Astrocyte (in vitro differentiated cells and primary cell): Measurements from ENCODE around the gene OXTR. TPM values are rescaled to one million over a fixed set of nuclear protein-coding genes. Genes with fewer than 3 reads are reported as not detected.

ENCODE experiments used
- DNase-seq: peaks from one replicate; pipeline ENCODE4 v3.0.0-alpha.2; 2010; ENCODE audit warnings: low read depth
- FAIRE-seq: peaks from 2 replicates; lab custom pipeline; 2011; peaks lifted over from hg19 to GRCh38; lab: Jason Lieb, UNC
- H2AFZ ChIP-seq: 2 replicates; pipeline ENCODE4 v1.6.0; 2012; ENCODE audit warnings: low read depth, low read length, inconsistent platforms
- H3K27ac ChIP-seq: 2 replicates; pipeline ENCODE4 v1.5.1; 2011; ENCODE audit warnings: low read depth, low read length, inconsistent platforms
- H3K27me3 ChIP-seq: 2 replicates; pipeline ENCODE4 v1.6.0; 2011; ENCODE audit warnings: low read length, inconsistent platforms; ENCODE audit not compliant: insufficient read depth
- H3K36me3 ChIP-seq: 2 replicates; pipeline ENCODE4 v1.5.1; 2011; ENCODE audit warnings: low read length, inconsistent platforms; ENCODE audit not compliant: insufficient read depth
- H3K4me1 ChIP-seq: 2 replicates; pipeline ENCODE4 v1.5.1; 2011; ENCODE audit warnings: low read length, inconsistent platforms; ENCODE audit not compliant: insufficient read depth
- H3K4me2 ChIP-seq: 2 replicates; pipeline ENCODE4 v1.6.0; 2012; ENCODE audit warnings: low read length, inconsistent platforms
- H3K4me3 ChIP-seq: 2 replicates; pipeline ENCODE4 v1.5.1; 2011; ENCODE audit warnings: low read depth, mild to moderate bottlenecking, low read length, inconsistent platforms; ENCODE audit not compliant: insufficient read depth
- H3K79me2 ChIP-seq: 2 replicates; pipeline ENCODE4 v1.6.0; 2012; ENCODE audit warnings: mild to moderate bottlenecking, low read length, inconsistent platforms; ENCODE audit not compliant: insufficient read depth
- H3K9ac ChIP-seq: 2 replicates; pipeline ENCODE4 v1.6.0; 2012; ENCODE audit warnings: mild to moderate bottlenecking, low read length, inconsistent platforms
- H3K9me3 ChIP-seq: 2 replicates; pipeline ENCODE4 v1.5.1; 2012; ENCODE audit warnings: low read depth, mild to moderate bottlenecking, low read length, inconsistent platforms; ENCODE audit not compliant: insufficient read depth
- H4K20me1 ChIP-seq: 2 replicates; pipeline ENCODE4 v1.6.0; 2012; ENCODE audit warnings: low read length, inconsistent platforms; ENCODE audit not compliant: insufficient read depth
- H3K27ac Mint-ChIP-seq: one replicate; pipeline ENCODE4 v1.8.0; 2021; ENCODE audit warnings: mild to moderate bottlenecking, mixed read lengths; ENCODE audit not compliant: unreplicated experiment
- H3K27me3 Mint-ChIP-seq: one replicate; pipeline ENCODE4 v1.8.0; 2021; ENCODE audit warnings: low read depth, mixed read lengths; ENCODE audit not compliant: unreplicated experiment
- H3K36me3 Mint-ChIP-seq: one replicate; pipeline ENCODE4 v1.8.0; 2021; ENCODE audit warnings: low read depth, mixed read lengths; ENCODE audit not compliant: unreplicated experiment
- H3K4me1 Mint-ChIP-seq: one replicate; pipeline ENCODE4 v1.8.0; 2021; ENCODE audit warnings: low read depth, mixed read lengths; ENCODE audit not compliant: unreplicated experiment
- H3K4me3 Mint-ChIP-seq: one replicate; pipeline ENCODE4 v1.8.0; 2021; ENCODE audit warnings: mild to moderate bottlenecking, moderate library complexity, mixed read lengths; ENCODE audit not compliant: unreplicated experiment
- H3K9me3 Mint-ChIP-seq: one replicate; pipeline ENCODE4 v1.8.0; 2021; ENCODE audit warnings: mild to moderate bottlenecking, mixed read lengths; ENCODE audit not compliant: unreplicated experiment
- EZH2 ChIP-seq: IDR thresholded peaks from 2 replicates; pipeline ENCODE4 v1.6.1; 2012; ENCODE audit warnings: mild to moderate bottlenecking, low read length, inconsistent platforms; ENCODE audit not compliant: insufficient read depth
- total RNA-seq: library from RNA; stranded (reverse); gene quantifications from 2 replicates; pipeline ENCODE4 v1.2.1, GENCODE V29; 2021
- TF ChIP-seq, protein P1 (sequence below): IDR thresholded peaks from 2 replicates; pipeline ENCODE4 v1.5.1; 2011; ENCODE audit warnings: low read depth, mild to moderate bottlenecking, inconsistent platforms, low read length, moderate library complexity; ENCODE audit not compliant: insufficient read depth

The OXTR gene
- total RNA-seq, 1 donor from 2014 or later: 3.0 TPM

DNA sequence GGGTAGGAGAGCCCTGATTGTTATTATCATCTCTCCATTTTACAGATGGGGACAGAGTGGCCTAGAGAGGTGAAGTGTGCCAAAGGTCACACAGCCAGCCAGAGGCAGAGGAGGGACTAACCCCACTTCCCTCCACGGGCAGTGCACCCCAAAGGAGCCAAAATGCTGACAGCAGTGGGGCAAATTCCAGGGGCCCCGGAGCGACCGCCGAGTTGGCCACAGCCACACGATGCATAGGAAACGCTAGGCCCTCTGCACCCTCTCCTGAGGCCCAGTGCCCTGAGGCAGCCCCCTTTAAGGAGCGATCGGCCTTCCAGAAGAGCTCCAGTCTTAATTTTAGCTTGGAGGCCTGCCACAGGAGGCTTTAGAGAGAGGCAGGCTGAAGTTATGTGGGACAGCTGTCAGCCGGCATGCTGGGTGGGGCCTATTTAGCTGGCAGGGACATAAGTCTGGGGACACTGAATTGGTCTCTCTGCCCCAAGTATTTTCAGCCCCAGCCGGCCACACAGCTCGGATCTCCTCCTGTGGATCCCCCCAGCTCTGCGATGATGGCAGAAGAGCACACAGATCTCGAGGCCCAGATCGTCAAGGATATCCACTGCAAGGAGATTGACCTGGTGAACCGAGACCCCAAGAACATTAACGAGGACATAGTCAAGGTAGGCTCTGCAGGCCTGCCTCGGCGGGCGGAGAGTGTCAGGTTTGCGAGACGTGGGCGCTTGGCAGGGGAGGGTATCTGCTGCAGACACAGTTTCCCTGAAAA is 35.9 kb downstream of the OXTR start, which contains the start of gene CAV3:
Gene CAV3, plus strand, starts transcription at position 471 of the 763 bp plus-strand sequence. Its CDS starts 75 bp downstream, at position 546.
- Mint-ChIP-seq H3K4me3 (no peak within 1 kb of the TSS), H3K27ac (peak within 1 kb of the TSS; percentile 53), H3K36me3 (peaks cover 2% of the 10 kb centered on the region), H3K9me3 (peaks cover 6% of the 10 kb centered on the region), H3K4me1 (peaks cover 2% of the 10 kb centered on the region), H3K27me3 (peaks cover 10% of the 10 kb centered on the region)
- Histone ChIP-seq H4K20me1 (no peaks in the 10 kb centered on the region), H3K9ac (no peak within 1 kb of the TSS), H2AFZ (no peak within 1 kb of the TSS), H3K36me3 (no peaks in the 10 kb centered on the region), H3K27ac (no peak within 1 kb of the TSS), H3K79me2 (no peaks in the 10 kb centered on the region), H3K9me3 (no peaks in the 10 kb centered on the region), H3K27me3 (no peaks in the 10 kb centered on the region), H3K4me1 (no peaks in the 10 kb centered on the region), H3K4me2 (no peak within 1 kb of the TSS), H3K4me3 (no peak within 1 kb of the TSS)
- FAIRE-seq (no peak), DNase-seq (no peak)
- TF ChIP-seq EZH2: no peak
- TF ChIP-seq, protein P1, sequence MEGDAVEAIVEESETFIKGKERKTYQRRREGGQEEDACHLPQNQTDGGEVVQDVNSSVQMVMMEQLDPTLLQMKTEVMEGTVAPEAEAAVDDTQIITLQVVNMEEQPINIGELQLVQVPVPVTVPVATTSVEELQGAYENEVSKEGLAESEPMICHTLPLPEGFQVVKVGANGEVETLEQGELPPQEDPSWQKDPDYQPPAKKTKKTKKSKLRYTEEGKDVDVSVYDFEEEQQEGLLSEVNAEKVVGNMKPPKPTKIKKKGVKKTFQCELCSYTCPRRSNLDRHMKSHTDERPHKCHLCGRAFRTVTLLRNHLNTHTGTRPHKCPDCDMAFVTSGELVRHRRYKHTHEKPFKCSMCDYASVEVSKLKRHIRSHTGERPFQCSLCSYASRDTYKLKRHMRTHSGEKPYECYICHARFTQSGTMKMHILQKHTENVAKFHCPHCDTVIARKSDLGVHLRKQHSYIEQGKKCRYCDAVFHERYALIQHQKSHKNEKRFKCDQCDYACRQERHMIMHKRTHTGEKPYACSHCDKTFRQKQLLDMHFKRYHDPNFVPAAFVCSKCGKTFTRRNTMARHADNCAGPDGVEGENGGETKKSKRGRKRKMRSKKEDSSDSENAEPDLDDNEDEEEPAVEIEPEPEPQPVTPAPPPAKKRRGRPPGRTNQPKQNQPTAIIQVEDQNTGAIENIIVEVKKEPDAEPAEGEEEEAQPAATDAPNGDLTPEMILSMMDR: no peak

GRCh38 chr3:8732413-8732812 is 37.0 kb downstream of the OXTR start:
- Histone ChIP-seq H3K9ac (no peak overlapping the region), H3K4me1 (no peaks in the 10 kb centered on the region), H3K79me2 (no peaks in the 10 kb centered on the region), H3K36me3 (no peaks in the 10 kb centered on the region), H2AFZ (no peak overlapping the region), H4K20me1 (no peaks in the 10 kb centered on the region), H3K27me3 (no peaks in the 10 kb centered on the region), H3K4me2 (no peak overlapping the region), H3K27ac (no peak overlapping the region), H3K9me3 (no peaks in the 10 kb centered on the region), H3K4me3 (no peak overlapping the region)
- H3K4me1 Mint-ChIP-seq: peaks cover 2% of the 10 kb centered on the region
- no peak for DNase-seq
- peaks cover 5% of the 10 kb centered on the region for H3K27me3 Mint-ChIP-seq
- TF ChIP-seq EZH2: no peak
- TF ChIP-seq, protein P1: no peak
- H3K9me3 Mint-ChIP-seq: peaks cover 12% of the 10 kb centered on the region
- FAIRE-seq: no peak
- no peak overlapping the region for H3K4me3 Mint-ChIP-seq
- peaks cover 2% of the 10 kb centered on the region for H3K36me3 Mint-ChIP-seq
- H3K27ac Mint-ChIP-seq: no peak overlapping the region

DNA sequence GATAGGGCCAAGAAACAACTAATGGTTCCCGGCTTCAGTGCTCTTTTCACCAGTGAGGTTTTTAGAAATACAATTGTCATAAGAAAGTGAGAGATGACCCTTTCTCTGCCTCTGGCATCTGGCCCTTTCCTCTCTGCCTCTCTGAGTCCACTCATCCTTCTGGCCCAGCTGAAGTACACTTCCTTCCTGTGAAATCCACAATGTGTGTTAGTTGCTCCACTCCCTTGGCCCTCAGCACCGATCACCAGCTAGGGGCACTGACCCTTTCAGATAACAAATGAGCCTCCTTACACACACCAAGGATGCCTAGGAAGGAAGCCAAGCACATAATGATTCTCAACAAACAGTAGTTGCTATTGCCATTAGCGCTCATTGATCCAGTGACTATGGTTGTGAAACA is 38.8 kb downstream of the OXTR start:
- no peaks in the 10 kb centered on the region for H3K27me3 ChIP-seq
- peaks cover 5% of the 10 kb centered on the region for H3K27me3 Mint-ChIP-seq
- peak; percentile 29 for DNase-seq
- H3K27ac Mint-ChIP-seq: no peak overlapping the region
- H3K4me3 ChIP-seq: no peak overlapping the region
- H3K9ac ChIP-seq: no peak overlapping the region
- TF ChIP-seq EZH2: no peak
- TF ChIP-seq, protein P1: no peak
- H2AFZ ChIP-seq: no peak overlapping the region
- H3K27ac ChIP-seq: no peak overlapping the region
- peaks cover 21% of the 10 kb centered on the region for H3K9me3 Mint-ChIP-seq
- H3K4me3 Mint-ChIP-seq: no peak overlapping the region
- no peaks in the 10 kb centered on the region for H3K79me2 ChIP-seq
- no peak for FAIRE-seq
- H3K4me1 Mint-ChIP-seq: peaks cover 2% of the 10 kb centered on the region
- no peaks in the 10 kb centered on the region for H3K36me3 ChIP-seq
- no peak overlapping the region for H3K4me2 ChIP-seq
- no peaks in the 10 kb centered on the region for H3K4me1 ChIP-seq
- H4K20me1 ChIP-seq: no peaks in the 10 kb centered on the region
- peaks cover 2% of the 10 kb centered on the region for H3K36me3 Mint-ChIP-seq
- peaks cover 7% of the 10 kb centered on the region for H3K9me3 ChIP-seq
